ENCODE results near the gene PIK3R6. TPM values are rescaled to one million over a fixed set of nuclear protein-coding genes. Genes with fewer than 3 reads are reported as not detected.

Gene PIK3R6
- total and polyA plus RNA-seq, 3 donors from 2014 or later = 1.3 to 2.6 (median 2.5) TPM

DNA sequence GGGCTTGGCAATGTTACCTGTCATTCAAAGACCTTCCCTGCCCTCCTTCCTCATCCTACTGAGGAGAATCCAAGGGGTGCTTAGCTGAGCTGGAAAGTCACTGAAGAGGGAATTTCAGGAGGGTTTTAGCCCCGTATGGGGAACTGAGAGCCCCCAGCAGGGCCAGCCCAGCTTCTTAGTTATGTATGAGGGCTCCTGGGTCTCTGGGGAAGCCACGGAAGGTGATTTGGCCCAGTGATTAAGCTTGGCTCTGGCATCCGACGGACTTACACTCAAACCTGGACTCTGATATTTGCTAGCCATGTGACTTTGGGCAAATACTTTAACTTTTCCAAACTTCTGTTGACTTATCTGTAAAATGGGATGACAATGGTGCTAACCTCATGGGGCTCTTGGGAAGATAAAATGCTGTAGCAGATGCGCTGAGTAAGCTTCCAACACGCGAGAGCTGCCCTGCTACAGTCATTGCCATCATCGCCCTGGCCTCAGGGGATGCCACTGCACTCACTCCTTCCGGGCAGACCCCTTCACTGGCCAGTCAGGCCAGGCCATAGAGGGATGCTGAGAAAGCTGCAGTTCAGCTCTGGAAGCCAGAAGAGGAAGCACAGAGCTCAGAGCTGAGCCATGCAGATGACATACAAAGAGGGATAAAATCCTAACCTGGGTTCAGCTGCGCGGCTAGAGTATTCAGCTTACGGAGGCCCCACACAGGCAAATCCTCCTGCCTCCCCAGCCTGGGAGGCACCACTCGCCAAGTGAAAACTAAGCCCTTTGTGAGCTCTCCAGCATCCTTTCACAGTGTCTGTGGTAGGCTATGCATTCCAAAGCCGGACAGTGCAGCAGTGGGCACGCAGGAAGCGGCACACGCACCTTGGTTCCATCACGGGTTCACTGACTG, 44.9 kb upstream of the PIK3R6 start:
- DNase-seq = no peak
- Histone ChIP-seq H3K27me3 (no peaks in the 10 kb centered on the region), H3K4me1 (no peaks in the 10 kb centered on the region), H3K4me3 (no peak overlapping the region), H3K9me3 (no peaks in the 10 kb centered on the region), H3K36me3 (ENCODE audit: low read depth, missing control alignments) (no peaks in the 10 kb centered on the region), H3K27ac (no peak overlapping the region)
- TF ChIP-seq, protein P1, sequence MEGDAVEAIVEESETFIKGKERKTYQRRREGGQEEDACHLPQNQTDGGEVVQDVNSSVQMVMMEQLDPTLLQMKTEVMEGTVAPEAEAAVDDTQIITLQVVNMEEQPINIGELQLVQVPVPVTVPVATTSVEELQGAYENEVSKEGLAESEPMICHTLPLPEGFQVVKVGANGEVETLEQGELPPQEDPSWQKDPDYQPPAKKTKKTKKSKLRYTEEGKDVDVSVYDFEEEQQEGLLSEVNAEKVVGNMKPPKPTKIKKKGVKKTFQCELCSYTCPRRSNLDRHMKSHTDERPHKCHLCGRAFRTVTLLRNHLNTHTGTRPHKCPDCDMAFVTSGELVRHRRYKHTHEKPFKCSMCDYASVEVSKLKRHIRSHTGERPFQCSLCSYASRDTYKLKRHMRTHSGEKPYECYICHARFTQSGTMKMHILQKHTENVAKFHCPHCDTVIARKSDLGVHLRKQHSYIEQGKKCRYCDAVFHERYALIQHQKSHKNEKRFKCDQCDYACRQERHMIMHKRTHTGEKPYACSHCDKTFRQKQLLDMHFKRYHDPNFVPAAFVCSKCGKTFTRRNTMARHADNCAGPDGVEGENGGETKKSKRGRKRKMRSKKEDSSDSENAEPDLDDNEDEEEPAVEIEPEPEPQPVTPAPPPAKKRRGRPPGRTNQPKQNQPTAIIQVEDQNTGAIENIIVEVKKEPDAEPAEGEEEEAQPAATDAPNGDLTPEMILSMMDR (IDR thresholded peaks at IDR 0.05) = no peak
- no peak for TF ChIP-seq POLR2A (IDR thresholded peaks at IDR 0.05)
- intact Hi-C loops (cut with DNase I; ENCODE audit: low total_unique reads) = no loop called here
- WGBS, 2 donors = 86 to 88% methylated on average over 18 of the region's 18 CpGs

DNA sequence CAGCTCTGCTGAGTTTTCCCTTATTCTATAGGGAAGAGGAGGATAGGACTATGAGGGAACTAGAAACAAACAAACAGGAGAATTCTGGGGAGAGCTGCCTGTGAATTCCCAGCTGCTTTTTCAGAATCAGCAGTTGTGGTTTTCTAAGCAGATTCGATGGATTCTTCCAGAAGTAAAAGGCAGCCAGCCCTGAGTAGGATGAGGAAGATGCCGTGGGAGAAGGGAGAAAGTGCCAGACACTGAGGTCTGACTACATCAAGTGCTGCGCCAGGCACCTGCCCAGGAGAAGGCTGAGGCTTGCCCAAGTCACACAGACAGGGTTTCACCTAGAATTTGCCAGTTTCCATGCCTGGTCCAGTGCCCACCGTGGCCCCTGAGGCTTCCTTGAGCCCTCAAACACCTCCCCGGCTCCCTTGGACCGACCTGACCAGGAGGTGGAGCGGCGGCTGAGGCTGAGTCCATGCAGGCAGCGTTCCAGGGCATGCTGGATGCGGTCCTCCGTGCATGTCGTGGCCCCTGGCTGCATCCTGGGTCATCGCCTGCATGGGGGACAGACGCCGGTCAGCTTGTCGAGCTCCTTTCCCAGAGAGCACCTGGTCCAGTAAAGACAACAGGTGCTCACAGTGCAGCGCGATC, 43.6 kb upstream of the PIK3R6 start:
- Histone ChIP-seq H3K4me1 (no peaks in the 10 kb centered on the region), H3K27ac (no peak overlapping the region), H3K4me3 (no peak overlapping the region), H3K9me3 (no peaks in the 10 kb centered on the region), H3K36me3 (ENCODE audit: low read depth, missing control alignments) (no peaks in the 10 kb centered on the region), H3K27me3 (no peaks in the 10 kb centered on the region)
- no peak for TF ChIP-seq POLR2A (IDR thresholded peaks at IDR 0.05)
- intact Hi-C loops (cut with DNase I; ENCODE audit: low total_unique reads) = no loop called here
- DNase-seq = no peak
- 87% methylated on average over 5 to 18 of the region's 18 CpGs for WGBS, 2 donors

DNA sequence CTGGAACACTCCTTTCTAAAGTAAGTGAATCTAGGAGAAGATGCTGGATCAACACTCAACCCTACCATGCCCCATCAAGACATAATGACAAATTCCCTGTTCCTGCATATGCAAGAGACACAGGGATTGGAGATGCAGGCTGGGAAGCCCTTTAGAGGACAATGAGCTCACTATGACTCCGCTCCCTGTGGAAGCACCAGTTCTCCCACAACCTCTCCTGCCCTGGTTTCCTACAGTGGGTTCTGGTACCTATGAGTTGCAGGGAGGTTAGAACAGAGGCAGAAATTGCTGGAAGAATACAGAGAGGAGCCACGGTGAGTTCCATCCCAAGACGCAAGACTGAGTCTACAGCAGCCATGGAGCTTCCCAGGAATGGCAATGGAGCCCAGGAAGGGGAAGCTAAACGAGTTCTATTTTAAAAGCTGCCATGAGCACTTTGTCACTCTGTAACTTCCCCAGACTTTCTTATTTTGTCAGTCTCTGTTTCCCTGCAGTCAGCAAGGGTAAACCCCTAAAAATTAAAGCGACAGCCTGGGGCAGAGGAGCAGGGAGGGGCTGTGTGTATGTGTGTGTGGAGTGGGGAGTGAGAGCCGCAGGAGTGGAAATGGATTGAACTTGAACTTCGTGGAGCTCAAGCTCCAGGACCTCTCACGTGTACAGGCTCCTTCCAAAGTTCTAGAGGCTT, 42.3 kb upstream of the PIK3R6 start:
- intact Hi-C loops (cut with DNase I; ENCODE audit: low total_unique reads) = no loop called here
- Histone ChIP-seq H3K27me3 (no peaks in the 10 kb centered on the region), H3K36me3 (ENCODE audit: low read depth, missing control alignments) (no peaks in the 10 kb centered on the region), H3K4me1 (no peaks in the 10 kb centered on the region), H3K27ac (no peak overlapping the region), H3K9me3 (no peaks in the 10 kb centered on the region), H3K4me3 (no peak overlapping the region)
- no peak for TF ChIP-seq POLR2A (IDR thresholded peaks at IDR 0.05)
- TF ChIP-seq, protein P1 (IDR thresholded peaks at IDR 0.05) = no peak
- DNase-seq = no peak
- 73 to 75% methylated on average over 8 of the region's 8 CpGs for WGBS, 2 donors

DNA sequence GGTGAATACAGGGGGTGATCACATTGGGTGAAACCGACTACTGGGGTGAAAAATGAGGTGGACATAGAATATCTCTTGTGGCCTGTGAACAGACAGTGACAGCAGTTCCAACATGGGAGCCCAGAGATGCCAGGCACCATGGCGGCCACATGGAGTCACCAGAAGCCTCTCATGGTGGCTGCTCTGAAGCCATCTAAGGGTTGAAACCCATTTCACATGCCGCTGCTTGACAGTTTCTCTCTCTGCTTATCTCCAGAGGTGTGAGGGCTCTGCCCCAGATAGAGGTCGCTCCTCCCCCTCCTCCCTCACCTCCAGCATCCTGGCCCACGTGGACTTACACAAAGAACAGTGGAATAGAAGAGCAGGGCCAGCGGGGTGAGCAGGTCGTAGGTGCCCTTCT, 37.9 kb upstream of the PIK3R6 start:
- no peak for DNase-seq
- H3K4me1 ChIP-seq = no peaks in the 10 kb centered on the region
- 75 to 78% methylated on average over 7 of the region's 7 CpGs for WGBS, 2 donors
- intact Hi-C loops (cut with DNase I; ENCODE audit: low total_unique reads) = no loop called here
- TF ChIP-seq, protein P1 (IDR thresholded peaks at IDR 0.05) = no peak
- no peak for TF ChIP-seq POLR2A (IDR thresholded peaks at IDR 0.05)
- no peak overlapping the region for H3K27ac ChIP-seq
- no peaks in the 10 kb centered on the region for H3K27me3 ChIP-seq
- H3K9me3 ChIP-seq = no peaks in the 10 kb centered on the region
- no peaks in the 10 kb centered on the region for H3K36me3 ChIP-seq (ENCODE audit: low read depth, missing control alignments)
- no peak overlapping the region for H3K4me3 ChIP-seq

DNA sequence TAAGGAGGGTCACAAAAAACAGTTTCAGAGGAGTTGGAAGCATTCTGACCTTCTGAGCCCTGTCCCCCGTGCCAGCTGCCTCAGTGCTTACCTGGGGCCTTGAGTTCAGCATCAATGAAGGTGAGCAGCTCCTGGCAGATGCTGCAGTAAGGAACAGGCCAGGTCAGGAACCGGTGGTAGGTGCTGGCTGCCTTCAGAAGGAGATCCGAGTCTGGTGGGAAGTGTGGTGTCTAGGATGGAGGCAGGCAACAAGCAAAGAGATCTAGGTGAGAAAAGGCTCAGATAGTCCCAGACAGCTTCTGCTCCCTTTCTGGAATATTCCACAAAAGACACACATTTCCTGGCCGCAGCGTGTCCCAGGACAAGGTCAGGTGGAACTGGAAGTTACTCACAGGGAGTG, 37.2 kb upstream of the PIK3R6 start:
- Histone ChIP-seq H3K4me1 (no peaks in the 10 kb centered on the region), H3K9me3 (no peaks in the 10 kb centered on the region), H3K27ac (no peak overlapping the region), H3K36me3 (ENCODE audit: low read depth, missing control alignments) (no peaks in the 10 kb centered on the region), H3K27me3 (no peaks in the 10 kb centered on the region), H3K4me3 (no peak overlapping the region)
- intact Hi-C loops (cut with DNase I; ENCODE audit: low total_unique reads) = no loop called here
- WGBS, 2 donors = 89 to 96% methylated on average over 5 of the region's 5 CpGs
- no peak for DNase-seq
- TF ChIP-seq, protein P1 (IDR thresholded peaks at IDR 0.05) = no peak
- TF ChIP-seq POLR2A (IDR thresholded peaks at IDR 0.05) = no peak

All from testis (tissue), 3 donors.